Measurements from ENCODE around the gene OR6K3.

Gene OR6K3

GRCh38 chr1:158686111-158687009, 34.2 kb downstream of the OR6K3 start, which contains the start of gene SPTA1:
SPTA1 (minus strand) TSS chr1:158686715; CDS start chr1:158686517, 198 bp downstream.
- peak; percentile 56 to 65 (median 62) for DNase-seq

DNA sequence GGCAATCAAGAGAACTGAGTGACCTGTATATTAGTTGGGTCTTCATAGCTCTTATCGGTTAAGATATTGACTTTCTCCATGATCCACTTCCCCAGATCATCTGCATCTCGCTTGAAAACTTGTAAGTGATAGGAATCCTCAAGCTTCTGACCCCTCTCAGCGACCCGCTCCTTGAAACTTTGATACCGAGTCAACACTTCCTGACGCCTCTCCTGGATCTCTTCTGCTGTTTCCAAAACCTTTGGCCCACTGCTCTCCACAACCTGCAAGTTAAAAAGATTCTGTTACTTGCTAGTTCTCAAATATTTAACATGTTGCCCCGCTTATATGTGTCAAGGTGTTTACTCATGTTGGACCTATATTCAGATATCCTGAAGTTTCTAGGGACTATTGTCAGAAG, 35.4 kb downstream of the OR6K3 start:
- DNase-seq: no peak

DNA sequence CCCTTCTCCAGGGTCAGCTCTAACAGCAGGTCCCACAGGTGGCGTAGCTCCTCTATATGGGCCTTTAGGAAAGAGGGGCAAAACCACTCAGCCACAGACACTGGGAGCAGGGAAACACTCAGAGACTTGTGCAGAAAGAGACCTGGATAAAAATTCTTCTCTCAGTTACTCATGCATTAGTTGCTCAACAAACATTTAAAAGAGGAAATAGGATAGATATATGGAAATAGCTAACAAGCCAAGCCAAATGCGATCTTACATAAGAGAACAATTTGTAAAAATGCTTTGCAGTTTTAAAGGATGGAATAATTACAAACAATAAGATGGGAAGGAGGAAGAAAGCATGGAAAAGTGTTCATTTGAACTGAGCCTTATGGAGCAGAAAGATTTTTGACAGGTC, 38.9 kb downstream of the OR6K3 start:
- peak; percentile 39 to 79 (median 61) for DNase-seq

DNA sequence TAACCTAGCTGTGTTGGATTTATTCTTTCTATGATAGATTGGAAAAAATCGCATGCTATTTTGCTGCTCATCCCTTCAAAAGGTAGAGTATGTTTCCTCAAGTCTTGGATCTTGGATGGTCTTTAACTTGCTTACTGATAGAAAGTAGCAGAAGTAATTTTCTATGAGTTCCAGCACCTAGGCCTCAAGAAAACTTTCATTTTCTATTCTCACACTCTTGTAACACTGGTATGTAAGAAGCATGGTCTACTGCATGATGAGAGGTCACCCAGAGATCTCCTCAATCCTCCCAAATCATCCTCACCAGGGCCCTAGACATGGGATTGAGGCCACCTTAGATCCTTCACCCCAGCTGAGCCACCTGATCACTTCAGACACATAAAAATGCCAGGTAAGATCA, 41.2 kb downstream of the OR6K3 start:
- no peak for DNase-seq

DNA sequence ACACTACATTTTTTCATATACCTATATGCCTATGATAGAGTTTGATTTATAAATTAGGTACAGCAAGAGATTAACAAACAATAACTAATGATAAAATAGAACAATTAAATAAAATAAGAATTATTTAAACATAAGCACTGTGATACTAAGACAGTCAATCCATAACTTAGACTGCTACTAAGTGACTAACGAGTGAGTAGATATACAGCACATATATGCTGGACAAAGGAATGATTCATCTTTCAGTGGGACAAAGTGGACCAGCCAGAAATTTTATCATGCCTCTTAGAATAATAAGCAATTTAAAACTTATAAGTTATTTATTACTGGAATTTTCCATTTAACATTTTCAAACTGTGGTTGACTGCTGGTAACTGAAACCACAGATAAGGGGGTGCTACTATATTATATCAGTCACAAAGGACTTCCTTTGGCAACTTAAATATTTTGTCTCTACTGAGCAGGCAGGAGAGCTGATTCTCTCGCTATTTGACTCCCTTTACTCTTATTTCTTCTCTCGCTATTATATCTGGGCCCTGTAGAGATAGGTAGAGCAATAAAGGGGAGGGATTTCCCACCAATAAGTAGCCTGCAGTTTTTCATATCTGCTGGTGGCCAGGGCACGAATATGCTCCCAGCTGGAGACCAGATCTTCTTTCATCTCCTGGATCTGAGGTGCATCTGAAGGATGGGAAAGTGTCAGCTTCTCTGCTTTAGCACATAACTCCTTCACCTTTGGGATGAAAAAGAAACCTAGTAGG, 44.8 kb downstream of the OR6K3 start:
- DNase-seq: peak in 1 of 3 donors; percentile 27

- no peak for DNase-seq
Measured at GRCh38 chr1:158674302-158674701, 46.2 kb downstream of the OR6K3 start.

All from suppressor macrophage treated with lipopolysaccharide for 1 hour (primary cell).